IPS-11a (cell line): Measurements from ENCODE around the gene ABCA10.
"Not testable (repeated sequence)": the region's sequence is repeated elsewhere in the genome, so short reads cannot be mapped to it uniquely, and the experiment has no call there.

Source experiments
- H3K4me3 ChIP-seq: one replicate; pipeline ENCODE4 v1.5.1; 2013; ENCODE audit warnings: low read depth, low read length, control low read depth

Gene ABCA10

DNA sequence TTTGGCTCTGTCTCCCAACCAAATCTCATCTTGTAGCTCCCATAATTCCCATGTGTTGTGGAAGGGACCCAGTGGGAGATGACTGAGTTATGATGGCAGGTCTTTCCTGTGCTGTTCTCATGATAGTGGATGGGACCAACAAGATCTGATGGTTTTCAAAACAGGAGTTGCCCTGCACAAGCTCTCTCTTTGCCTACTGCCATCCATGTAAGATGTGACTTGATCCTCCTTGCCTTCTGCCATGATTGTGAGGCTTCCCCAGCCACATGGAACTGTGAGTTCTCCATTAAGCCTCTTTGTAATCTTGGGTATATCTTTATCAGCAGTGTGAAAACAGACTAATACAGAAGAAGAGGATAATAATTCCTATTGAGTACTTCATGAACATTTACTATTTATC lies 60.0 kb downstream of the ABCA10 start:
- H3K4me3 ChIP-seq: not testable (repeated sequence)

DNA sequence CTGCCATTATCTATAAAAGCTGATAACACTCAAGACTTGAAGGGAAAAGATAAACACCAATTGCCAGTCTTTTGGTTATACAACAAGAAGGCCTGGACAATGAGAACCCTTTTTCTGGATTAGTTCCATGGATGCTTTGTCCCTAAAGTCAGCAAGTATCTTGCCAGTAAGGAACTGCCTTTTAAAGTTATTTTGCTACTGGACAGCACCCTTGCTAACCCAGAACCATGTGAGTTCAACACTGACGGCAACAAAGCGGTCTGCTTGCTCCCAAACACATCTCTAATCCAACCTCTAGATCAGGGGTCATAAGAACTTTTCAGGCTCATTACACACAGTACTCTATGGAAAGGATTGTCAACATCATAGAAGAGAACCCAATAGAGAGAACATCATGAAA lies 61.7 kb downstream of the ABCA10 start:
- no peak overlapping the region for H3K4me3 ChIP-seq

DNA sequence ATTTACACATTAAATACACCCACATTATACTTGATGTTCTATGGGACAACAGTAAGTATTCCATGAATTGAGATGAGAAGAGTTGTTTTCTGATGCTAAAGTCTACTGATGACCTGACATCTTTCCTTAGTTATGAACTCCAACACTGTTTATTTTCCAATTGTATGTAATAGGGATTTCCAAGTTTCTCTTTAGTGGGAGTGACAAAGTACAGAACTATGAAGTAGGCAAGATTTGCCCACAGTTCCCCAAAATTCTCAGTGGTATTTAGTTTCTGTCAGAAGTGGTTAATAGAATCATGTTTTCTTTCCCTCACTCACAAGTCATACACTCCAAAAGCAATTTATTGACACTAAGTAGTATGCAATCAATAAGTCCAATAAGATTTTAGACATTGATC lies 64.4 kb downstream of the ABCA10 start:
- H3K4me3 ChIP-seq: no peak overlapping the region

DNA sequence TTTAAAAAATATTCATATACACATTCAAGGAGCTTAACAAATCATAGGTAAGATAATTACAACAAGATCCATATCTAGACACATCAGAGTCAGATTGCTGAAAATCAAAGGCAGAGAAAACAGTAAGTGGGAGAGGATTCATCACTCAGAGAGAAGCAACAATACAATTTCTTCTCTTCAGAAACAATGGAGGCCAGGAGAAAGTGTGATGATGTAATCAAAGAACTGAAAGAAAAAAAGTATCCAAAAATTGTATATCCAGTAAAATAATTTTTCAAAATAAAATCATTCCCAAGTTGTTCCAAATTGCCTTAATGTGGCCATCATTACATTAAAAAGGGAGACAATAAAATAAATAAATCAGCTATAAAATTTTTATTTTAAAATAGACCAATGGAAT lies 69.2 kb downstream of the ABCA10 start:
- H3K4me3 ChIP-seq: no peak overlapping the region

DNA sequence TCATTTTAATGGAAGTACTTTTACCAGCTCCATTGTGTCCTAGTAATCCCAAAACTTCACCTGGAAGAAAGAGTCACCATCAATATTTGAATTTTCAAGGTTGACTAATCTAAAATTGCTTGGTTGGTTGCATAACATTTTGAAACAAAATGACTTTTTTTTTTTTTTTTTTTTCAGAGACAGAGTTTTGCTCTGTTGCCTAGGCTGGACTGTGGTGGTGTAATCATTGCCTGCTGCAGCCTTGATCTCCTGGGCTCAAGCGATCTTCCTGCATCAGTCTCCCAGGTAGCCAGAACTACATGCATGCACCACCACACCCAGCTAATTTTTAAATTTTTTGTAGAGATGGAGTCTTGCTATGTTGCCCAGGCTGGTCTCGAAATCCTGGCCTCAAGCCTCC lies 74.4 kb downstream of the ABCA10 start:
- H3K4me3 ChIP-seq: no peak overlapping the region

DNA sequence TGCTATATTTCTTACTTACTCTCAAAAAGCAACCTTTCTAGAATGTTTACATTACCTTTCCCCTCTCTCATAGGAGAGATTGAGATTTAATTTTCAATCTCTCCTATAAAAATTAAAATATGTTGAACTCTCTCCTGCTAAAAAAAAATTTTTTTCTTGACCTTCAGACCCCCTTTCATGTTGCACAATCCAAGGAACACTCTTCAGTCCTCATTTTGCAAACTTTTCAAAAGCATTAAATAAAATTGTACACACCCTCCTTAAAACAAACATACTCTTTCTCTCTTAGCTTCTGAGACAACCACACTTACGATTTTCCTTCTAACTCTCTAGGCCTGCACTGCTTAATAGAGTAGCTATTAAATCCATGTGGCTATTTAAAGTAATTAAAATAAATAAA lies 78.3 kb downstream of the ABCA10 start:
- H3K4me3 ChIP-seq: no peak overlapping the region

DNA sequence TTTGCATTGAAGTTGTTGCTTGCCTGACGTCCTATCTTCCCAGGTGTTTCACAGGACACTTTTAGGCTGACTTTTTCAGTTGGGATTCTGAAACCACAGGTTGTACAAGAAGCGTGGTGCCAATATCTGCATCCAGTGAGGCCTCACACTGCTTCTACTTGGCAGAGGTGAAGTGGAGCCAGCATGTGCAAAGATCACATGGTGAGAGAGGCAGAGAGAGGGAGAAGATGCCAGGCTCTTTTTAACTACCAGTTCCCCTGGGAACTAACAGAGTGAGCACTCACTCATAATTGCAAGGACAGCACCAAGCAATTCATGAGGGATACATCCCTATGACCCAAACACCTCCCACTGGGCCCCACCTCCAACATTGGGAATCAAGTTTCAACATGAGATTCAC lies 81.2 kb downstream of the ABCA10 start:
- H3K4me3 ChIP-seq: no peak overlapping the region

DNA sequence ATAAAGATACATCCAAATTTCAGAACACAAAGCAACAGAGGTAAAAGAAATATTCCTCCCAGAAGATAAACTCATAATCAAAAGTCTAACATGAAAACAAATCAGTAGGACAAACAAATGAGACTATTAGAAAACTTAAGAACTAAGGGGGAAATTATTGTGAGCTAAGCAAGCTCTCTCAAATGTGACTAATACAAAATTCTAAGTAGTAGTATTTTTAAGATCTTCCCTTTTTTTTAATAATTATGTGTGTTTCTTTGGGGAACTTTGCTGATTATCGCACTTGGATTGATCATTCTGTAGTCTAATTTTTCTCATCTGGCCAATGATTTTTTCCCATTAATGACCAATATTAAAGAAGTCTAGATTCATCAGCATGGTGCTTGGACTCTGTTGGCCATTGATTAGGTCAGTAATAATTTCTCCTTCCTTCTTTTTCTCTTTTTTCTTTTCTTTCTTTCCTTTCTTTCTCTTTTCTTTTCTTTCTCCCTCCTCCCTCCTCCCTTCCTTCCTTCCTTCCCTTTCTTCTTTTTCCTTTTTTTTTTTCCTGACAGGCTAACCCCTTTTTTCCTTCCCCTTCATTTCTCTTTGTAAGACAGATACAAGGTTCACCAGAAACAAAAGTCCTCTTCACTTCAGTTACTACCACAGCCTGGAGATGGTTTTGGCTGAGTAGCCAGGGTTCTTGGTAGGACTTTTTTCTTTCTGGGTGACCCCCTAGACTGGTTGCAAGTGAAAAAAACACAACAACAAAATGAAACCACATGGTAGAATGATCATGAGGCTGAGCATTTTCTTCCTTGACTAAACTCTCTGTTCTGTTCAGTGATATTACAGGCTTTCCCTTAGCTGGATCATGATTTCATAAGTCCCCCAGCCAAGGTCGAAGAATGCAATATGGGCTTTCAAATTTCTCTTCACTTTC lies 84.0 kb downstream of the ABCA10 start:
- no peak overlapping the region for H3K4me3 ChIP-seq

DNA sequence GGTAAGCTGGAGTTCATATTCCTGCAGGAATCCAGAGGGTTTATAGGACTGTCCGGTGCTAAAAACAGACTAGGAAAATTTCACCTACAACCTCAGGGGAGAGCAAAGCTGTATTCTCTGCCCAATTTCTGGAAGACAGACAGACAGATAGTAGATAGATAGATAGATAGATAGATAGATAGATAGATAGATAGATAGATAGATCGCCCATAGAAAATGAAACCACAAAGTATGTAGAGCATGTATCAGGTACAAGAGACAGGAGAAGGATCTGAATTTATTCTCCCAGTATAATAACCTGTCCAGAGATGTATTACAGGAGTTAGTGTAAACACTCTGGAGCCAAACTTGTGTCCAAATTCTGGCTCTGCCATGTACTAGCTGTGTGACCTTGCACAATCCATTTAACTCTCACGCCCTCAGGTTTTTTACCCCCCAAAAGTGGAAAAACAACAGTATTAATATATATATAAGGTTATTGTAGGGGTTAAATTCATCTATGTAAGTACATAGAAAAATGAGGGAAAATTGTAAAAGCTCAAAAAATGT lies 84.9 kb downstream of the ABCA10 start:
- H3K4me3 ChIP-seq: no peak overlapping the region

DNA sequence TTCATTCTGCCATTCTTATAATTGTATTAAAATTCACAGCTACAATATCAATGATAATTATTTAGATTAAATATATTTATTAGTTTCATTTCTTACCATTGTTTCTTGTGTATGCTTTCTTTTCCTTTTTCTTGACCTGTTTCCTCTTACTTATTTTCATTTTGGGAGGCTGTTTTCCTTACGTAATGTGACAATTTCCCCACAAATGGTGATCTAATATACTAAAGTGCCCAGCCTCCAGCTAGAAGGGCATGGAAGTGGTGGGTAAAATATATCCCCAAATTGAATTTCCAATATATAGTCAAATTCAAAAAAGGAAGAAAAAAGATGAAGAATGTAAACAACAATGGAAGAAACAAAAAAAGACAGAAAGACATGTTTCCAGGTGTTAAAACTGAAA lies 85.5 kb downstream of the ABCA10 start:
- no peak overlapping the region for H3K4me3 ChIP-seq

DNA sequence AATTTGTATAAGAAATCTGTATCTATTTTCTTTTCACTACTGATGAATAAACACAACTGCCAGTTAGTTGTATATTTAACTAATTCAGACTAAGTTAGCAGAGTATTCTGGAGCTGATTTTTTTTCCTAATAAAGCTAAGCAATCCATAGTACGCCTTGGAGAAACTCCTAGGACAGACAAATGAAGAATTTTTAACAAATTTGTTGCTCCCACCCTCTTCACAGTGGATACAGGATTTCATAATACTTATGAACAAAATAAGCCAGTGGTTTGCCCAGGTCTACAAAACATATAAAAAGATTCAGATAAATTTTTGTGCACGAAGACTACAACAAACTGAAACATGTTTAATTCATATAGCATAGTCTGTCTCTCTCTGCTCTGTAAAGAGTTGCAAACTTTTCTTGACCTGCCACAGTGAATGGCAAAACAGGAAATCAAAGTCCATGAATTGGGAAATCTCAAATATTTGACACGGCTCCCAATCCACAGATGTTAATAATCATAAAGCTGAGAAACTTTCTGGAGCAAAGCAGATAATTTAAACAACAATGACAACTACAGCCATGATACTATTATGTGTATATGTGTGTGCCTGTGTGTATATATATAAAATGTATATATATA lies 86.3 kb downstream of the ABCA10 start:
- H3K4me3 ChIP-seq: no peak overlapping the region

DNA sequence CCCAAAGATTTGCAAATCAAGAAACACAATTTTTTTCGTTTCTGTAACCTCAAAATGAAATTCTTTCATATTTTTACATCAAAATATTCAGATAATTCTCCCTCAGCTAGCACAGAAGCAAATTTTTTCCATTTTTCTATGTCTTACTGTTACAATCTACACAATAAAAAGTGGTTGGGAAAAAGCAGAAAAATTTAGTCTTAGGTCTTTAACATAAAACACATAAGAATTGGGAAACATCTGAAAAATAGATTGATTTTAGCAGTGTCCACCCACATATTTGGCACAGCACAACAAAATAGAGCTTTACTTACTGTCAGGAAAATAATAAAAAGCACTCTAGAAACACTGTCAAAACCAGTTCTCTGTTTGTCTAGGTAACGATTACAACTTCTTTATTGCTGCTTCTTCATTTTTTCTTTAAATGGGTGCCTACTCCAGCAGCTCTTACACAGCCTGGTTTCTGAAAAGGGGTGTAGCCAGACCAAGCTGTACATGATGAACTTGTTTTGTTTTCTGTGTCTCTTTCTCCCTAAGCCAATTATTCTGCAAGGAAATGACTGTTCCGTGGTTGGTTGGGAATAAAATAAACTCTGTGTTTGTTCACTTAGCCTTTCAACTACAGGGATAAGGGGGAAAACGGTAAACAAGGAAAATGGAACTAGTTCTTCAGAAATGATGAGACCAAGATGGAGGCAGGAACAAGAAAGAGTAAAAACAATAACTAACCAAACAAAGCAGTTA lies 87.0 kb downstream of the ABCA10 start, which contains the start of gene ABCA6:
TSS of gene ABCA6 (minus strand) at position 465 of the 744 bp plus-strand sequence. CDS start 1,192 bp downstream, outside the sequence.
- no peak within 1 kb of the TSS for H3K4me3 ChIP-seq

DNA sequence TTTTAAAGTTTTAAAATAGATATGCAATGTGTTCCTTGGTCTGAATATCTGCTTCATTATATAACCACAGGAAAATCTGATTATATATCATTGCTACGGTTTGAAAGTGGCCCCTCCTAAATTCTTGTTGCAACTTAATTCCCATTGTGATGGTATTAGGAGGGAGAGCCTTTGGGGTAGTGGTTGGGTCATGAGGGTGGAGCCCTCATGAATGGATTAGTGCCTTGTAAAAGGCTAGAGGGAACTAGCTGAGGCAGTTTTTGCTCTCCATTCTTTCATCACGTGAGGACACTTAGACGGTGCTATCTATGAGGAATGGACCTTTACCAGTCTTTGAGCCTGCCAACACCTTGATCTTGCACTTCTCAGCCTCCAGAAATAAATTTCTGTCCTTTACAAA lies 94.5 kb downstream of the ABCA10 start:
- no peak overlapping the region for H3K4me3 ChIP-seq

DNA sequence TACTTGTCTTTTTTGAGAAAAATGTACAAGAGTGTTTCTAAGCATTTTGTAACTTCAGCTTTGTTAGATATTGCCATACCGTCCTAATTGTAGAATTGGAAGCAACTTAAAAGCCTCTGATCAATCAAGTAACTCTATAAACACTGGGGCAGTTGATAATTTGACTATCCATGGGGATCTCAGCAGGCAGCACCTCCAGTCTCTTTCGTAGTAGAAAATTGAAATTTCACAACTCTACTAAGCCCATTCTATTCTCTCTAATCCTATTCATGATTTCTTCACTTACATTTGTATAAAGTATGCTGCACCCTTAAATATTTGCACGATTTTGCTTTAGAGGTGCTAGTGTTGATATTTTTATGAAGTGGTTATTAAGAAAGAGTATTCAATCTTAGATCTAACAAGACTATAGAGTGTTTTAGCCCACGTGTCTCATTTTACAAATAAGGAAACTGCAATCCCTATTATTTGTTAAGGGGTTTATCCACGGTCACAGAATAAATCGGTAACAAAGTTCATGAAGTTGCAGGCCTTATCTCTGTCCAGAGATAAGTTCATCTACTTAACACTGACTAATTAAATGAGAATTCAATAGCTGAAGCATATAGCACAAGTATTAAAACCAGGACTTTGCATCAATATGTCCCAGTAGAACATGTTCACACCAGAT lies 97.9 kb downstream of the ABCA10 start:
- H3K4me3 ChIP-seq: no peak overlapping the region

DNA sequence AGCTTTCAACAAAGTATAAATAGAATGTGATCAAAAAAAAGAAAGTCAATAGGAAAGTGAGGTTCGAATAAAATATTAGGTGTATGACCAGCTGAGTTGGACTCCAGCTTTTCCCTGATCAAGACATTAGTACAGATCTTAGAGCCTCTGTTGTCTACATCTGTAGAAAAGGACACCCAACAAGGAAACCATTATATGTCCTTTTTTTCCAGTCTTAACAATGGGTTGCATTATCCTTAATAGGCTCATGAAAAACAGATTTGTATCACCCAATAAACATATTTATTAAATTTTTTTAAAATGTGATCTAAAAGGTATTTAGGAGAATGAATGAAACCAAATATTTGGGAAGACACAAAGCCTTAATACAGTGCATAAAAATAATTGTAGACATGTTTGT lies 105.0 kb downstream of the ABCA10 start:
- H3K4me3 ChIP-seq: no peak overlapping the region

DNA sequence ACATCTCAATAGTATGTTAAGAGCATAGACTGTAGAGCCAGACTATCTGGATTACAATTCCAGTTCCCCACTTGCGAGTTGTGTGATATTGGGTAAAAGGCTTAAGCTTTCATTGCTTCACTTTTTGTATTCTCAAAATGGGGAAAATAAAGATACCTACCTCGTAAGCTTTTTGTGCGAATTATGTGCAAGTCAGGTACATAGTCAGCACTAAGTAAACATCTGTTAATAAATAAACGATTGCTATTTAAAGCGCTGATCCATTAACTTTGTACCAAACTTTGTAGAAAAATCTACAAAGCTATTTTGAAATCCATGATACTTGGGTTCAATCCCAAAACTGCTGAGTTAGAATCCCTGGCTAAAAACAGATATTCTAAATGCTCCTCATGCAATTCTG lies 106.6 kb downstream of the ABCA10 start:
- no peak overlapping the region for H3K4me3 ChIP-seq

DNA sequence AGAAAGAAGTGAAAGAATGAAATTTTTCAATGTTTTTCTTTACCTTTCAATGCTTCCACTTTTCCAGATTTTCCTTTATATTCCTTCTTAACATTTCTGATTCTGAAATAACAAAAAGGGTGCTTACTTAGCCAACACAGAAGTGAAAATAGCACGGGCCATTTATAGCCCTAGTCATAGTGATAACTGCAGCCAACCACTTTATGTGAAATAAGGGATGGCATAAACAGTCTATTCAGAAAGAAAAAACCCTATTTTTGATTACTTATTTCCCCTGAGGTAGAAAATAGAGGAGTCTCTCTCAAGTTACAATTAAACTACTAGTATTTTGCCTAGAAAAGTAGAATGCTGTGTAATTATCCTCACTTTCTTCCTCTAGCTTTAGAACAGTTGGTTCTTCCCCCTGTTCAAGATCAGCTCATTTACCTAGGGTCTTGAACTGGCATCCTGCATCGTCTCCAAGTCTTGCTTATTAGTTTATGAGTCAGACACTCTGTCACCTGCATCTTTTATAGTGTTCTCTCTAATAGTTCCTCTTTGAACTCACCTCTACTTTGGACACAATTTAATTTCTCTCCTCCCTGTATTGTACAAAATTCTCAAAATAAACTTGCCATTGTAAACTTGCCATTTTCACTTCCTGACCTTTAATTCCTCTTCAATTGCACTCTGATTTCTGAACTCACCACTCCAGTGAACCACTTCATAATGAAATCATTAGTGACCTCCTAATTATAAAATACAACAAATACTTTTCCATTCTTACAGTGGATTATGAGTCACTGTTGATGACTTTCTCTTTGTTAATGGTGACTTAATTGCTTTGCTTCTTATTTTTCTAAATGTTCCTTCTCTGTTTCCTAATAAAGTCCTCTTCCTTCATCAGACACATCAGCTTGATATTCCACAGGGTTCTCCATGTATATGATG lies 110.5 kb downstream of the ABCA10 start:
- no peak overlapping the region for H3K4me3 ChIP-seq

DNA sequence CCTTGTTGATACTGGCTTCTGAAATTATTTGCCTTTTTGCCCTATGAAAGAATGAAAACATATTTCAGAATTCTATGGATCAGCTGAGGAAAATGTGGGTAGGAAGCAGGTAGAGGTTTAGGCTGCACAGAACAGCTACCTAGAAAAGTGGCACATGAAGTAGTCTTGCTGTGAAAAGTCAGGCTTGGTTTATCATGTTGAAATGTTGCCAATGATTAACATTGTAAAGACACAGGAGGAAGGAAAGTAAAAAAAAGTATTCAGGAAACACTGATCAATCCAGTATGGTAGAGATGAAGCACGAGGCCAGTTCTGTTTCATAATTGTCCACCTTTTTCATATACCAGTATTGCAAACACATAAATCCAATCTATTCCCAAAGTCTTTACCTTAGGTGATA lies 116.8 kb downstream of the ABCA10 start:
- H3K4me3 ChIP-seq: no peak overlapping the region

DNA sequence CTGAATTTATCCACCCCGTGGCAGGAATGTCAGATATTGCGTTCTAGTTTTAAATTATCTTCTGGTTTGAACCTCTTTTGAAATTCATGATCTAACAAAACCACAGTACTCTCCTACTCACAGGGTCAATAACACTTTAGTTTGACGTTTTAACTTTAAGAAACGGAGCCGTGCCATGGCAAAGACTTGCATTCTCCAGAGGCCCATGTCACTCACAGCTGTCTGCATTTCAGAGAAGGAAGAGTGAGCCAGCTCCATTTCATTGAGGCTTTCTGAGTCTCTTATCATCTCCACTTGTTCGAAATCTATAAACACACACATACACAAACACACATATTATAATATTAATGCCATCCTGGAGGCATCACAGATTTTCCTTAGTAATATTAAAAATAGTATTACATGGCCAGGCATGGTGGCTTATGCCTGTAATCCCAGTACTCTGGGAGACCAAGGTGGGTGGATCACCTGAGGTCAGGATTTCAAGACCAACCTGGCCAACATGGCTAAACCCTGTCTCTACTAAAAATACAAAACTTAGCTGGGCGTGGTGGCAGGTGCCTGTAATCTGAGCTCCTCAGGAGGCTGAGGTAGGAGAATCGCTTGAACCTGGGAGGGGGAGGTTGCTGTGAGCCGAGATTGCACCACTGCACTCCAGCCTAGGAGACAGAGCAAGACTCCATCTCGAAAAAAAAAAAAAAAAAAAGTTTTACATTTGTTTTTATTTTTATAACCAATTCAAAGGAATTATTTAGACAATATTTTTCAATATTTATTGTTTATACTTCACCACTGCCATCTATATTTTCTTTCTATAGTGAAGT lies 122.5 kb downstream of the ABCA10 start:
- H3K4me3 ChIP-seq: no peak overlapping the region
